K562 (cell line): Measurements from ENCODE around the gene PPFIA1. TPM values are rescaled to one million over a fixed set of nuclear protein-coding genes. Genes with fewer than 3 reads are reported as not detected.

Source experiments
- ATAC-seq: fragments of 200-7000 bp; cut with Tn5 transposase; 3 replicates; pipeline ENCODE4 v1.9.1; 2020; ENCODE audit warnings: moderate library complexity
- BruUV-seq: library from RNA; stranded (reverse); fragments of 400-500 nt; replicated peaks from 2 replicates; lab custom pipeline; 2021; lab: Mats Ljungman, UMichigan
- CTCF ChIA-PET: fragments of 300-600 bp; formaldehyde crosslinking; extraction: SDS; loops from one replicate; lab custom pipeline; 2021; ENCODE audit warnings: low intra/inter-chr PET ratio; lab: Yijun Ruan, JAX
- POLR2A ChIA-PET: fragments of 300-600, 350-650 bp; sonication (Branson Sonifier 250); formaldehyde crosslinking; extraction: SDS; loops from one replicate; lab custom pipeline; 2021; ENCODE audit warnings: antibody characterized with exemption, inconsistent platforms; lab: Yijun Ruan, JAX
- DNase-seq, 4 experiments: peaks; one replicate each; pipeline versions ENCODE4 v3.0.0 to v3.0.0-alpha.2; 2011 to 2018; ENCODE audit warnings: low spot score in 3 of 4, mixed read lengths in 3 of 4; ENCODE audit errors: extremely low read depth in 1 of 4
- FAIRE-seq: peaks from 2 replicates; lab custom pipeline; 2011; peaks lifted over from hg19 to GRCh38; lab: Jason Lieb, UNC
- H2AFZ ChIP-seq: 2 replicates; pipeline ENCODE4 v1.6.0; 2011; ENCODE audit warnings: low read depth, low read length, control low read depth, inconsistent platforms
- H3K27ac ChIP-seq: fragments of 200-600 bp; 3 replicates; pipeline ENCODE4 v1.8.0; 2011; ENCODE audit warnings: low read depth, mild to moderate bottlenecking, control low read depth, inconsistent platforms, low read length, moderate library complexity, mixed read lengths; ENCODE audit errors: extremely low read depth
- H3K27me3 ChIP-seq, 2 experiments: fragments of 300-600 bp in 1 of 2; 2 replicates in 1 of 2; 3 replicates in 1 of 2; pipeline versions ENCODE4 v1.6.0 to v1.8.0; 2011; ENCODE audit warnings: inconsistent platforms in 2 of 2, low read length in 2 of 2, mild to moderate bottlenecking in 1 of 2, mixed read lengths in 1 of 2, moderate library complexity in 1 of 2; ENCODE audit not compliant: control insufficient read depth in 2 of 2, insufficient read depth in 2 of 2
- H3K36me3 ChIP-seq: fragments of 300-600 bp; 3 replicates; pipeline ENCODE4 v1.8.0; 2011; ENCODE audit warnings: mild to moderate bottlenecking, low read length, inconsistent platforms; ENCODE audit not compliant: control insufficient read depth, insufficient read depth
- H3K4me1 ChIP-seq, 2 experiments: fragments of 200-600 bp in 1 of 2; replicated peaks in 1 of 2; 2 replicates in 1 of 2; 3 replicates in 1 of 2; pipeline versions ENCODE4 v1.5.1 to v1.8.0; 2011; ENCODE audit warnings: inconsistent platforms in 2 of 2, low read length in 2 of 2, mild to moderate bottlenecking in 1 of 2, mixed read lengths in 1 of 2, moderate library complexity in 1 of 2; ENCODE audit not compliant: control insufficient read depth in 2 of 2, insufficient read depth in 2 of 2
- H3K4me2 ChIP-seq: 2 replicates; pipeline ENCODE4 v1.6.1; 2011; ENCODE audit warnings: low read length, control low read depth, inconsistent platforms, mixed read lengths; ENCODE audit not compliant: insufficient read depth
- H3K4me3 ChIP-seq: fragments of 200-600 bp; sonication (generic), shearing (Covaris generic); 2 replicates; pipeline ENCODE4 v1.5.1; 2016; ENCODE audit warnings: control low read depth, inconsistent platforms
- H3K79me2 ChIP-seq: fragments of 200-600 bp; 3 replicates; pipeline ENCODE4 v1.8.0; 2011; ENCODE audit warnings: low read length, inconsistent platforms; ENCODE audit not compliant: control insufficient read depth, insufficient read depth
- H3K9ac ChIP-seq, 2 experiments: 2 replicates each; pipeline versions ENCODE4 v1.6.0 to v1.6.1; 2011; ENCODE audit warnings: low read depth in 2 of 2, low read length in 2 of 2, control low read depth in 1 of 2, inconsistent platforms in 1 of 2, mild to moderate bottlenecking in 1 of 2, mixed read lengths in 1 of 2; ENCODE audit not compliant: insufficient read depth in 1 of 2
- H3K9me1 ChIP-seq: one replicate; pipeline ENCODE4 v1.6.0; 2011; ENCODE audit warnings: inconsistent platforms, mild to moderate bottlenecking, low read length, moderate library complexity; ENCODE audit not compliant: control insufficient read depth, insufficient read depth
- H3K9me3 ChIP-seq: replicated peaks from 2 replicates; pipeline ENCODE4 v1.5.1; 2011; ENCODE audit warnings: low read depth, low read length, inconsistent platforms; ENCODE audit not compliant: control insufficient read depth, insufficient read depth
- H4K20me1 ChIP-seq: replicated peaks from 2 replicates; pipeline ENCODE4 v1.6.1; 2011; ENCODE audit warnings: low read length, inconsistent platforms, mixed read lengths; ENCODE audit not compliant: control insufficient read depth, insufficient read depth
- BHLHE40 ChIP-seq: IDR thresholded peaks from 2 replicates; pipeline ENCODE4 v1.6.1; 2011; ENCODE audit warnings: low read length, improper control_type of control experiment
- C11orf30 ChIP-seq: fragments of 450-650 bp; IDR thresholded peaks from 2 replicates; pipeline ENCODE4 v1.6.1; 2016; ENCODE audit warnings: low read depth, mild to moderate bottlenecking
- MAFF ChIP-seq: IDR thresholded peaks from 2 replicates; pipeline ENCODE4 v1.6.1; 2012; ENCODE audit warnings: low read length, improper control_type of control experiment
- MAFG ChIP-seq: fragments of 450-650 bp; conservative IDR thresholded peaks from 2 replicates; pipeline ENCODE4 v1.6.1; 2016; ENCODE audit warnings: missing genetic modification characterization, missing compliant biosample characterization
- NFE2 ChIP-seq: IDR thresholded peaks from 2 replicates; pipeline ENCODE4 v1.6.1; 2014; ENCODE audit warnings: antibody characterized with exemption, low read depth
- PRDM10 ChIP-seq: fragments of 450-650 bp; IDR thresholded peaks from 2 replicates; pipeline ENCODE4 v1.6.1; 2018; ENCODE audit not compliant: partially characterized antibody
- SP2 ChIP-seq: IDR thresholded peaks from 2 replicates; pipeline ENCODE4 v1.6.1; 2011; ENCODE audit warnings: mild to moderate bottlenecking, low read depth, low read length, moderate library complexity; ENCODE audit not compliant: poor library complexity, severe bottlenecking; ENCODE audit errors: extremely low read depth
- XRCC4 ChIP-seq: IDR thresholded peaks from one replicate; pipeline ENCODE4 v1.6.1; 2011; ENCODE audit not compliant: insufficient read depth, insufficient read length; ENCODE audit errors: extremely low read depth
- ZNF316 ChIP-seq: fragments of 450-650 bp; IDR thresholded peaks from 2 replicates; pipeline ENCODE4 v1.6.1; 2016
- WGBS: fragments of 100-300 bp; shearing (Covaris generic); methylation state at CpG from one replicate; pipeline ENCODE4 v1.1.6; 2016; ENCODE audit warnings: low coverage, mixed read lengths; ENCODE audit not compliant: insufficient coverage; ENCODE audit errors: missing lambda C conversion rate; 5-methylcytosine and 5-hydroxymethylcytosine counted together
- in situ Hi-C: fragments of 300-500 bp; cut with MboI; formaldehyde crosslinking; loops from 4 replicates; pipeline ENCODE4 v1.15.0; 2018; ENCODE audit warnings: inconsistent platforms, mixed read lengths
- intact Hi-C: fragments of 100-400 bp; cut with micrococcal nuclease; formaldehyde crosslinking; loops from 2 replicates; pipeline ENCODE4 v1.14.2; 2022
- polyA plus RNA-seq, 8 experiments: library from polyadenylated mRNA; depleted of rRNA in 4 of 8; stranded (reverse) in 5 of 8; unstranded in 3 of 8; fragments of >200 nt; fragmentation: Nextera tagmentation in 2 of 8; fragmentation: Illumina TruSeq in 1 of 8; extraction: Ambion mirVana in 2 of 8; extraction: Trizol in 1 of 8; gene quantifications; 2 replicates each; pipeline versions ENCODE4 v1.2.1 to v1.2.3, GENCODE V29; 2011 to 2014; ENCODE audit warnings: inconsistent platforms in 1 of 8, missing spikeins in 1 of 8
- total RNA-seq, 7 experiments: library from RNA; depleted of rRNA in 6 of 7; stranded (reverse); fragments of >200 nt in 6 of 7; fragmentation: Illumina TruSeq in 2 of 7; extraction: Trizol in 2 of 7; gene quantifications; 2 replicates each; pipeline versions ENCODE4 v1.2.1 to v1.2.3, GENCODE V29; 2011 to 2021; ENCODE audit warnings: low replicate concordance in 1 of 7
- TF ChIP-seq, protein P1 (sequence below): IDR thresholded peaks from 2 replicates; pipeline ENCODE4 v1.6.1; 2011; ENCODE audit not compliant: insufficient read length; ENCODE audit errors: extremely low read depth
- TF ChIP-seq, protein P2 (sequence below): fragments of 250-450 bp; sonication (Bioruptor Pico); IDR thresholded peaks from 2 replicates; pipeline ENCODE4 v1.5.0; 2020; ENCODE audit warnings: mild to moderate bottlenecking
- TF ChIP-seq, protein P3 (sequence below): fragments of 250-450 bp; sonication (Bioruptor Pico); IDR thresholded peaks from 2 replicates; pipeline ENCODE4 v1.4.0; 2020; ENCODE audit warnings: borderline replicate concordance

The PPFIA1 gene
- total and polyA plus RNA-seq, 9 of the 15 experiments (the other 6 are each of a cell fraction or from before 2014, with no cell fraction given): 9.9 to 41.5 (median 28.5) TPM

- intact Hi-C loops (no loop called here), in situ Hi-C loops (no loop called here)
- Histone ChIP-seq H3K9ac (no peak overlapping the region), H3K79me2 (peaks cover 73% of the 10 kb centered on the region), H3K9me1 (no peaks in the 10 kb centered on the region), H2AFZ (no peak overlapping the region), H3K27me3 (no peaks in the 10 kb centered on the region), H4K20me1 (peaks cover 24% of the 10 kb centered on the region; the same call in 1 of the 2 replicates), H3K4me3 (no peak overlapping the region), H3K36me3 (peaks cover 53% of the 10 kb centered on the region; the same call in 2 of the 3 replicates), H3K4me1 (peaks cover 19 to 23% of the 10 kb centered on the region in 2 experiments; a peak in 4 of 5 replicates), H3K27ac (no peak overlapping the region), H3K9me3 (no peaks in the 10 kb centered on the region), H3K4me2 (no peak overlapping the region)
- POLR2A ChIA-PET: interaction anchor here (0.6 kb wide), 1 partner anchor 19 kb away, joined by 3 read pairs; no protein-coding TSS in a partner anchor
- TF ChIP-seq PRDM10 (no peak), ZNF316 (peak; percentile 55), XRCC4 (no peak), BHLHE40 (no peak), MAFG (tag) (peak; percentile 43), MAFF (0 out of 2 replicates have a peak, but pooled peaks have one; percentile 25), C11orf30 (peak; percentile 56), NFE2 (peak; percentile 70), SP2 (no peak)
- TF ChIP-seq, protein P1, sequence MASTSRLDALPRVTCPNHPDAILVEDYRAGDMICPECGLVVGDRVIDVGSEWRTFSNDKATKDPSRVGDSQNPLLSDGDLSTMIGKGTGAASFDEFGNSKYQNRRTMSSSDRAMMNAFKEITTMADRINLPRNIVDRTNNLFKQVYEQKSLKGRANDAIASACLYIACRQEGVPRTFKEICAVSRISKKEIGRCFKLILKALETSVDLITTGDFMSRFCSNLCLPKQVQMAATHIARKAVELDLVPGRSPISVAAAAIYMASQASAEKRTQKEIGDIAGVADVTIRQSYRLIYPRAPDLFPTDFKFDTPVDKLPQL: no peak
- TF ChIP-seq, protein P2, sequence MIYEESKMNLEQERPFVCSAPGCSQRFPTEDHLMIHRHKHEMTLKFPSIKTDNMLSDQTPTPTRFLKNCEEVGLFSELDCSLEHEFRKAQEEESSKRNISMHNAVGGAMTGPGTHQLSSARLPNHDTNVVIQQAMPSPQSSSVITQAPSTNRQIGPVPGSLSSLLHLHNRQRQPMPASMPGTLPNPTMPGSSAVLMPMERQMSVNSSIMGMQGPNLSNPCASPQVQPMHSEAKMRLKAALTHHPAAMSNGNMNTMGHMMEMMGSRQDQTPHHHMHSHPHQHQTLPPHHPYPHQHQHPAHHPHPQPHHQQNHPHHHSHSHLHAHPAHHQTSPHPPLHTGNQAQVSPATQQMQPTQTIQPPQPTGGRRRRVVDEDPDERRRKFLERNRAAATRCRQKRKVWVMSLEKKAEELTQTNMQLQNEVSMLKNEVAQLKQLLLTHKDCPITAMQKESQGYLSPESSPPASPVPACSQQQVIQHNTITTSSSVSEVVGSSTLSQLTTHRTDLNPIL: no peak
- TF ChIP-seq, protein P3, sequence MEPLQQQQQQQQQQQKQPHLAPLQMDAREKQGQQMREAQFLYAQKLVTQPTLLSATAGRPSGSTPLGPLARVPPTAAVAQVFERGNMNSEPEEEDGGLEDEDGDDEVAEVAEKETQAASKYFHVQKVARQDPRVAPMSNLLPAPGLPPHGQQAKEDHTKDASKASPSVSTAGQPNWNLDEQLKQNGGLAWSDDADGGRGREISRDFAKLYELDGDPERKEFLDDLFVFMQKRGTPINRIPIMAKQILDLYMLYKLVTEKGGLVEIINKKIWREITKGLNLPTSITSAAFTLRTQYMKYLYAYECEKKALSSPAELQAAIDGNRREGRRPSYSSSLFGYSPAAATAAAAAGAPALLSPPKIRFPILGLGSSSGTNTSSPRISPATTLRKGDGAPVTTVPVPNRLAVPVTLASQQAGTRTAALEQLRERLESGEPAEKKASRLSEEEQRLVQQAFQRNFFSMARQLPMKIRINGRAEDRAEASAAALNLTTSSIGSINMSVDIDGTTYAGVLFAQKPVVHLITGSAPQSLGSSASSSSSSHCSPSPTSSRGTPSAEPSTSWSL (CRISPR knock-in tag): no peak
- ATAC-seq: no peak
- CTCF ChIA-PET: no interaction called here
- 88% methylated on average over 1 of the region's 1 CpG for WGBS
- no peak for FAIRE-seq
- no TSS peak for BruUV-seq
- no peak for DNase-seq
Measured at GRCh38 chr11:70402685-70403084, 132.2 kb downstream of the PPFIA1 start.
